Neuron (in vitro differentiated cells): ENCODE measurements around the gene CREBBP.

Experiments
- H2AFZ ChIP-seq: one replicate; pipeline ENCODE4 v1.6.1; 2013; ENCODE audit warnings: low read depth, mild to moderate bottlenecking, inconsistent platforms, low read length, moderate library complexity
- H3K27me3 ChIP-seq: one replicate; pipeline ENCODE4 v1.6.1; 2013; ENCODE audit warnings: low read length; ENCODE audit not compliant: insufficient read depth
- H3K36me3 ChIP-seq: one replicate; pipeline ENCODE4 v1.6.1; 2013; ENCODE audit warnings: low read length; ENCODE audit not compliant: insufficient read depth
- H3K4me1 ChIP-seq: one replicate; pipeline ENCODE4 v1.6.1; 2013; ENCODE audit warnings: low read length; ENCODE audit not compliant: insufficient read depth
- H3K4me3 ChIP-seq: 2 replicates; pipeline ENCODE4 v1.5.1; 2013; ENCODE audit warnings: mild to moderate bottlenecking, low read length, moderate library complexity
- H3K9me3 ChIP-seq: one replicate; pipeline ENCODE4 v1.6.1; 2013; ENCODE audit warnings: low read length

The CREBBP gene

GRCh38 chr16:3823427-3823826, 57.1 kb downstream of the CREBBP start:
- Histone ChIP-seq H2AFZ (no peak overlapping the region), H3K9me3 (peaks cover 3% of the 10 kb centered on the region), H3K4me3 (no peak overlapping the region), H3K4me1 (peaks cover 2% of the 10 kb centered on the region), H3K27me3 (no peaks in the 10 kb centered on the region), H3K36me3 (peaks cover 8% of the 10 kb centered on the region)

GRCh38 chr16:3822366-3823045, 58.0 kb downstream of the CREBBP start:
- H3K27me3 ChIP-seq = no peaks in the 10 kb centered on the region
- H3K4me1 ChIP-seq = peaks cover 2% of the 10 kb centered on the region
- H3K9me3 ChIP-seq = peaks cover 3% of the 10 kb centered on the region
- no peak overlapping the region for H2AFZ ChIP-seq
- H3K36me3 ChIP-seq = peaks cover 8% of the 10 kb centered on the region
- H3K4me3 ChIP-seq = no peak overlapping the region

- Histone ChIP-seq H3K36me3 (peaks cover 8% of the 10 kb centered on the region), H3K4me3 (no peak overlapping the region), H3K9me3 (peaks cover 3% of the 10 kb centered on the region), H3K27me3 (no peaks in the 10 kb centered on the region), H3K4me1 (peaks cover 2% of the 10 kb centered on the region), H2AFZ (no peak overlapping the region)
These were observed 59.3 kb downstream of the CREBBP start for GRCh38 chr16:3821184-3821583.

GRCh38 chr16:3819746-3820724, 60.5 kb downstream of the CREBBP start:
- Histone ChIP-seq H3K27me3 (no peaks in the 10 kb centered on the region), H2AFZ (no peak overlapping the region), H3K36me3 (peaks cover 8% of the 10 kb centered on the region), H3K4me1 (peaks cover 2% of the 10 kb centered on the region), H3K9me3 (peaks cover 3% of the 10 kb centered on the region), H3K4me3 (no peak overlapping the region)

- Histone ChIP-seq H3K4me1 (peaks cover 2% of the 10 kb centered on the region), H3K36me3 (peaks cover 8% of the 10 kb centered on the region), H3K9me3 (peaks cover 3% of the 10 kb centered on the region), H3K27me3 (no peaks in the 10 kb centered on the region), H3K4me3 (no peak overlapping the region), H2AFZ (no peak overlapping the region)
These were observed 61.4 kb downstream of the CREBBP start for GRCh38 chr16:3819175-3819527.

- Histone ChIP-seq H3K4me1 (no peaks in the 10 kb centered on the region), H2AFZ (no peak overlapping the region), H3K36me3 (no peaks in the 10 kb centered on the region), H3K4me3 (no peak overlapping the region), H3K27me3 (no peaks in the 10 kb centered on the region), H3K9me3 (no peaks in the 10 kb centered on the region)
These were observed 64.2 kb downstream of the CREBBP start for GRCh38 chr16:3816326-3816725.

- Histone ChIP-seq H3K27me3 (no peaks in the 10 kb centered on the region), H3K4me1 (no peaks in the 10 kb centered on the region), H2AFZ (no peak overlapping the region), H3K36me3 (peaks cover 12% of the 10 kb centered on the region), H3K4me3 (no peak overlapping the region), H3K9me3 (no peaks in the 10 kb centered on the region)
These were observed 65.8 kb downstream of the CREBBP start for GRCh38 chr16:3814755-3815154.

GRCh38 chr16:3812469-3813172, 67.9 kb downstream of the CREBBP start:
- no peaks in the 10 kb centered on the region for H3K9me3 ChIP-seq
- peaks cover 27% of the 10 kb centered on the region for H3K36me3 ChIP-seq
- H2AFZ ChIP-seq = no peak overlapping the region
- H3K27me3 ChIP-seq = no peaks in the 10 kb centered on the region
- H3K4me3 ChIP-seq = no peak overlapping the region
- no peaks in the 10 kb centered on the region for H3K4me1 ChIP-seq

GRCh38 chr16:3810818-3811217, 69.7 kb downstream of the CREBBP start:
- Histone ChIP-seq H3K4me3 (no peak overlapping the region), H2AFZ (no peak overlapping the region), H3K36me3 (peaks cover 41% of the 10 kb centered on the region), H3K9me3 (no peaks in the 10 kb centered on the region), H3K4me1 (no peaks in the 10 kb centered on the region), H3K27me3 (no peaks in the 10 kb centered on the region)

- peaks cover 41% of the 10 kb centered on the region for H3K36me3 ChIP-seq
- no peaks in the 10 kb centered on the region for H3K9me3 ChIP-seq
- H3K4me3 ChIP-seq = no peak overlapping the region
These were observed 70.3 kb downstream of the CREBBP start for GRCh38 chr16:3810198-3810664.

GRCh38 chr16:3808308-3809063, 72.0 kb downstream of the CREBBP start:
- H3K9me3 ChIP-seq = no peaks in the 10 kb centered on the region
- H3K27me3 ChIP-seq = no peaks in the 10 kb centered on the region
- no peak overlapping the region for H3K4me3 ChIP-seq
- H3K4me1 ChIP-seq = no peaks in the 10 kb centered on the region
- no peak overlapping the region for H2AFZ ChIP-seq
- peaks cover 44% of the 10 kb centered on the region for H3K36me3 ChIP-seq

More at GRCh38 chr16:3810198-3810664, 70.3 kb downstream of the CREBBP start:
- Histone ChIP-seq H3K4me1 (no peaks in the 10 kb centered on the region), H3K27me3 (no peaks in the 10 kb centered on the region), H2AFZ (no peak overlapping the region)

GRCh38 chr16:3807425-3808123, 72.9 kb downstream of the CREBBP start:
- H3K4me3 ChIP-seq = no peak overlapping the region
- H3K9me3 ChIP-seq = no peaks in the 10 kb centered on the region
- no peak overlapping the region for H2AFZ ChIP-seq
- H3K36me3 ChIP-seq = peaks cover 44% of the 10 kb centered on the region
- no peaks in the 10 kb centered on the region for H3K4me1 ChIP-seq
- H3K27me3 ChIP-seq = no peaks in the 10 kb centered on the region
